Activated CD8-positive, alpha-beta T cell treated with anti-CD3 and anti-CD28 coated beads for 36 hours (primary cell): Measurements from ENCODE around the gene WBP1. TPM values are rescaled to one million over a fixed set of nuclear protein-coding genes. Genes with fewer than 3 reads are reported as not detected.

Experiments used
- ATAC-seq: fragments of 200-7000 bp; cut with Tn5 transposase; one replicate; pipeline ENCODE4 v1.10.0; 2021; ENCODE audit warnings: mild to moderate bottlenecking, moderate library complexity
- CTCF ChIA-PET: fragments of 350-600 bp; sonication (Branson Sonifier 250); formaldehyde crosslinking; loops from one replicate; lab custom pipeline; 2021; ENCODE audit warnings: antibody characterized with exemption; lab: Charles Lee
- POLR2A ChIA-PET: fragments of 350-600 bp; sonication (Branson Sonifier 250); formaldehyde crosslinking; loops from one replicate; lab custom pipeline; 2021; ENCODE audit warnings: antibody characterized with exemption; lab: Charles Lee
- DNase-seq: peaks from one replicate; pipeline ENCODE4 v3.0.0-alpha.2; 2020
- H3K27ac Mint-ChIP-seq: one replicate; pipeline ENCODE4 v1.8.0; 2021; ENCODE audit warnings: mild to moderate bottlenecking, mixed read lengths
- H3K27me3 Mint-ChIP-seq: one replicate; pipeline ENCODE4 v1.8.0; 2021; ENCODE audit warnings: mixed read lengths
- H3K36me3 Mint-ChIP-seq: one replicate; pipeline ENCODE4 v1.8.0; 2021; ENCODE audit warnings: low read depth, mixed read lengths
- H3K4me1 Mint-ChIP-seq: one replicate; pipeline ENCODE4 v1.8.0; 2021; ENCODE audit warnings: low read depth, mixed read lengths
- H3K4me3 Mint-ChIP-seq: one replicate; pipeline ENCODE4 v1.8.0; 2021; ENCODE audit warnings: mild to moderate bottlenecking, moderate library complexity, mixed read lengths
- H3K9me3 Mint-ChIP-seq: one replicate; pipeline ENCODE4 v1.8.0; 2021; ENCODE audit warnings: mixed read lengths
- intact Hi-C: fragments of 100-400 bp; cut with micrococcal nuclease; formaldehyde crosslinking; loops from one replicate; pipeline ENCODE4 v1.10.0; 2022
- total RNA-seq, 2 experiments: library from RNA; stranded (reverse); gene quantifications; one replicate each; pipeline ENCODE4 v1.2.3, GENCODE V29; 2021
- TF ChIP-seq, protein P1 (sequence below): fragments of 200-600 bp; IDR thresholded peaks from one replicate; pipeline ENCODE4 v1.8.0; 2022; ENCODE audit warnings: antibody characterized with exemption, mild to moderate bottlenecking

The WBP1 gene
- total RNA-seq, 2 experiments from 2014 or later, result 20.3 to 23.0 TPM

- POLR2A ChIA-PET, result interaction anchor here (0.9 to 1.7 kb wide), 2 partner anchors 9 to 14 kb away, joined by 4 read pairs; partner anchors contain the start of gene LBX2
- Mint-ChIP-seq H3K27ac (no peak overlapping the region), H3K9me3 (no peaks in the 10 kb centered on the region), H3K4me1 (peaks cover 16% of the 10 kb centered on the region), H3K36me3 (peaks cover 19% of the 10 kb centered on the region), H3K27me3 (no peaks in the 10 kb centered on the region), H3K4me3 (no peak overlapping the region)
- ATAC-seq (no peak), DNase-seq (no peak)
- TF ChIP-seq, protein P1, sequence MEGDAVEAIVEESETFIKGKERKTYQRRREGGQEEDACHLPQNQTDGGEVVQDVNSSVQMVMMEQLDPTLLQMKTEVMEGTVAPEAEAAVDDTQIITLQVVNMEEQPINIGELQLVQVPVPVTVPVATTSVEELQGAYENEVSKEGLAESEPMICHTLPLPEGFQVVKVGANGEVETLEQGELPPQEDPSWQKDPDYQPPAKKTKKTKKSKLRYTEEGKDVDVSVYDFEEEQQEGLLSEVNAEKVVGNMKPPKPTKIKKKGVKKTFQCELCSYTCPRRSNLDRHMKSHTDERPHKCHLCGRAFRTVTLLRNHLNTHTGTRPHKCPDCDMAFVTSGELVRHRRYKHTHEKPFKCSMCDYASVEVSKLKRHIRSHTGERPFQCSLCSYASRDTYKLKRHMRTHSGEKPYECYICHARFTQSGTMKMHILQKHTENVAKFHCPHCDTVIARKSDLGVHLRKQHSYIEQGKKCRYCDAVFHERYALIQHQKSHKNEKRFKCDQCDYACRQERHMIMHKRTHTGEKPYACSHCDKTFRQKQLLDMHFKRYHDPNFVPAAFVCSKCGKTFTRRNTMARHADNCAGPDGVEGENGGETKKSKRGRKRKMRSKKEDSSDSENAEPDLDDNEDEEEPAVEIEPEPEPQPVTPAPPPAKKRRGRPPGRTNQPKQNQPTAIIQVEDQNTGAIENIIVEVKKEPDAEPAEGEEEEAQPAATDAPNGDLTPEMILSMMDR, result no peak
- intact Hi-C loops, result no loop called here
- CTCF ChIA-PET, result interaction anchor here (5.5 to 5.9 kb wide), 2 partner anchors 8 to 46 kb away, joined by 32 to 33 read pairs; no protein-coding TSS in a partner anchor
Observed at GRCh38 chr2:74486141-74486540, 27.9 kb downstream of the WBP1 start.

DNA sequence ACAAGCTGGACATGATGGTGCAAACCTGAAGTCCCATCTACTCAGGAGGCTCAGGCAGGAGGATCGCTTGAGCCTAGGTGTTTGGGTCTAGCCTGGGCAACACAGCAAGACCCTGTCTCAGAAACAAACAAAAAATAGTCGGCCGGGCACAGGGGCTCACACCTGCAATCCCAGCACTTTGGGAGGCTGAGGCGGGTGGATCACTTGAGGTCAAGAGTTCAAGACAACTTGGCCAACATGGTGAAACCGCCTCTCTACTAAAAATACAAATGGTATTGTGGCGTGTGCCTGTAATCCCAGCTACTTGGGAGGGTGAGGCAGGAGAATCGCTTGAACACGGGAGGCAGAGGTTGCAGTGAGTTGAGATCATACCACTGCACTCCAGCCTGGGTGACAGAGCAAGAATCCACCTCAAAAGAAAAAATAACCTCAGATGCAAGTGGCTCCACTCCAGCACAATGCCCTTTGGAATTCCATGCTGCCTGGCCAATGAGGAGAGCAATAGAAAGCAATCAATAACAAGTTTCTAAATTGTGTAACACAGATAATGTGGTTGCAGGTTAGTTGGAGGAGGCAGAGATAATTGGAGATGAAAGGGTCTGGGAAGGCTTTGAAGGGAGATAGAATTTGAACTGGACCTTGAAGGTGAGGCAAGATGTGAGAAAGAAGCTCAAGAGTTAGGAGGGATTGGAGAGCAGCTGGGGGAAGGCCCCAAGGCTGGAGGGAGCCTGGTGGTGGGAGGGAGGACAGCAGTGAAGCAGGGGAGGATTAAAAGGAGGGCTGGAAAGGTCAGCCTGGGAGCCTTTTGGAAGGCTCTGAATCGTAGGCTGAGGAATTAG, 30.6 kb downstream of the WBP1 start:
- Mint-ChIP-seq H3K4me3 (no peak overlapping the region), H3K27ac (no peak overlapping the region), H3K4me1 (peaks cover 6% of the 10 kb centered on the region), H3K9me3 (no peaks in the 10 kb centered on the region), H3K36me3 (peaks cover 20% of the 10 kb centered on the region), H3K27me3 (no peaks in the 10 kb centered on the region)
- POLR2A ChIA-PET, result interaction anchor here (0.9 to 1.2 kb wide), 4 partner anchors 13 to 67 kb away, joined by 3 to 4 read pairs (median 3); partner anchors contain the start of genes AUP1 and HTRA2
- CTCF ChIA-PET, result interaction anchor here (0.9 to 2.1 kb wide), 3 partner anchors 43 to 99 kb away, joined by 3 to 6 read pairs (median 4); no protein-coding TSS in a partner anchor
- intact Hi-C loops, result no loop called here
- TF ChIP-seq, protein P1, result no peak
- ATAC-seq (no peak), DNase-seq (no peak)

- Mint-ChIP-seq H3K27ac (no peak overlapping the region), H3K9me3 (no peaks in the 10 kb centered on the region), H3K4me1 (peaks cover 2% of the 10 kb centered on the region), H3K36me3 (peaks cover 19% of the 10 kb centered on the region), H3K27me3 (no peaks in the 10 kb centered on the region), H3K4me3 (no peak overlapping the region)
- ATAC-seq (no peak), DNase-seq (no peak)
- intact Hi-C loops, result no loop called here
- TF ChIP-seq, protein P1, result no peak
- ChIA-PET CTCF (interaction anchor here (0.9 to 2.1 kb wide), 2 partner anchors 42 to 96 kb away, joined by 4 to 6 read pairs; no protein-coding TSS in a partner anchor), POLR2A (interaction anchor here (0.9 to 1.2 kb wide), 3 partner anchors 12 to 39 kb away, joined by 3 to 4 read pairs (median 3); partner anchors contain the start of genes AUP1 and HTRA2)
Observed at GRCh38 chr2:74489906-74490305, 31.7 kb downstream of the WBP1 start.

DNA sequence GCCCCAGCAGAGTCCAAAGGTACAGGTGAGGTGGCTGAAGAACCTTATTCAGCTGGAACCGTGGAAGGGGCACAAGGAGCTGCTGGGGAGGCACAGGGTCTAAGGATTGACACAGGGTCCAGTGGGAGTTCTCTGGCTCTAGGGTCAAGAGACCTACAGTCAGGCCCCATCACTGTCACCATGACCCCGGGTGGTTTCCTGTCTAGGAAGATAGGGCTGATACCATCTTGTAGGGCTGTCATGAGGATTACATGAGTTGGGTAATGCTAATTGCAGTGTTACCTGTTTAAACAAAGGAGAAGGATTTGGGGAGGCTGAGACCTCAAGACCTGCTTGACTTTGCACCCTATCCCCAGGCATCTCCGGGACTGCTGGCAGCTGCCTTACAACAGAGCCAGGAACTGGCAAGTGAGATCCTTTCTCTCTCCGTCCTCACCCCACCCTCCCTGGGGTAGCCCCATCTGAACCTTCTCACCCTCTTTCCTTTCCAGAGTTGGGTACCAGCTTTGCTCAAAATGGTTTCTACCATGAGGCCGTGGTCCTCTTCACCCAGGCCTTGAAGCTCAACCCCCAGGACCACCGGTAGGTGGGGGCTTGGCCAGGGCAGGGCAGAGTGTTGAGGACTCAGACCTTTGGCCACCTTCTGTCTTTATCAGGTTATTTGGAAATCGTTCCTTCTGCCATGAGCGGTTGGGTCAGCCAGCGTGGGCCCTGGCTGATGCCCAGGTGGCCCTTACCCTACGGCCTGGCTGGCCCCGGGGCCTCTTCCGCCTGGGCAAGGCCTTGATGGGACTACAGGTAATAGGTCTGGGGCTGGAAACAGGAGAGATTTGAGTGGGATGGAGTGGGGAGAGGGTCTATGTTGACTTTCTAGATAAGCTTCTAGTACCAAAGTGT, 33.7 kb downstream of the WBP1 start:
- Mint-ChIP-seq H3K27me3 (no peaks in the 10 kb centered on the region), H3K27ac (no peak overlapping the region), H3K4me3 (no peak overlapping the region), H3K4me1 (no peaks in the 10 kb centered on the region), H3K9me3 (no peaks in the 10 kb centered on the region), H3K36me3 (peaks cover 12% of the 10 kb centered on the region)
- no peak for DNase-seq
- TF ChIP-seq, protein P1, result no peak
- intact Hi-C loops, result no loop called here
- POLR2A ChIA-PET, result interaction anchor here (0.8 to 1.4 kb wide), 2 partner anchors 9 to 11 kb away, joined by 3 to 4 read pairs; no protein-coding TSS in a partner anchor
- ATAC-seq, result no peak
- CTCF ChIA-PET, result interaction anchor here (2.1 to 5.7 kb wide), 2 partner anchors 9 to 96 kb away, joined by 5 to 32 read pairs; partner anchors contain the start of genes CCDC142 and TTC31
